SK-N-DZ (cell line): ENCODE results near the gene INPP4B.

ENCODE experiments used
- DNase-seq: peaks from one replicate; pipeline ENCODE4 v3.0.0-alpha.2; 2015; ENCODE audit warnings: low spot score

INPP4B gene

DNA sequence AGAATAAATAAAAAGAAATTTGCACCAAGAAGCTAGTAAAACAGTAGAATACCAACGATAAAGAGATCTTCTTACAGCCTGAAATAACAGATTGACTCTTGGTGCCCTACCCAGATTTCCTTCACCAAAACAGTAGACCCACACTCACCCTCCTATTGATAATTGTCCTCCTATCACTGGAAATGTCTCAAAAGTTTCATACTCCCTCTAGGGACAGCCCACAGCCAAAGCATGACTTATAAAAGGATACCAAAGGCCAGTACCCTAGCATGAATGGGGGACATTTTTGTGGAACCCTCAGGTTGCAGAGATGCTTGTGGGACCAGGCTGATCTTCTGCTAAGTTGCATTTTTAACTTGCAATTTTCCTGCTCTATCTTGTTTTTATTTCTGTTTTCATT, 104.1 kb downstream of the INPP4B start:
- DNase-seq, result no peak

DNA sequence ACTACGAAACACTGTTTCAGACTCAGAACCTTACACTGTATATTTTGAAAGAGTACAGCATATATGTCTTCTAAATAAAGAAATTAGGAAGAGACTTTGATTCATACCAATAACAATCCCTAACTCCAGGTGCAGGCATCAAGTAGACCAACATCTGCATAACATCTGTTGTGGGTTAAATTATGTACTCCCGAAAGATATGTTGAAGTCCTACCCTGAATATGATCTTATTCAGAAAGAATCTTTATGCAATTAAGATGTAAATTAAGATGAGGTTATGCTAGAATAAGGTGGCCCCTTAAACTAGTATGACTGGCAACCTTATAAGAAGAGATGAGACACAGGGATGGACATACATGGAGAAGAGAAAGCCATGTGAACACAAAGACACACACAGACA, 117.9 kb downstream of the INPP4B start:
- DNase-seq, result no peak

DNA sequence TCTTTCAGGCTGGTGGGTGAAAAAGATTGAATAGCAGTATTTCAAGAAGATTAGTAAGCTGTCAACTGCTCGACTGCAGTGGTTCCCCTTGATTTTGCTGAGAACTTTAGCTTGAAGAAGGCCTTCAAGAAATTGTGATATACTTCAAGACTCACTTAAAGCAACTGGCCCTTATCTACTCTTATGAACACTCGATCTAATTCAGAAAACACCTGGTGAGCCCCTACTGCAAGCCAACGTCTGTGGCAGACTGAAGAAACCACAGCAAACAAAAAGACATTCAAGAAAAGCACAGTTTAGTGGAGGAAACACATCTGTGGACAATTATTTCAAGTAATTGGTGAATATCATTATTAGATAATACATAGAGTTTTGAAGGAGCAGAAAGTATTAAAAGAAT, 119.0 kb downstream of the INPP4B start:
- DNase-seq, result no peak

DNA sequence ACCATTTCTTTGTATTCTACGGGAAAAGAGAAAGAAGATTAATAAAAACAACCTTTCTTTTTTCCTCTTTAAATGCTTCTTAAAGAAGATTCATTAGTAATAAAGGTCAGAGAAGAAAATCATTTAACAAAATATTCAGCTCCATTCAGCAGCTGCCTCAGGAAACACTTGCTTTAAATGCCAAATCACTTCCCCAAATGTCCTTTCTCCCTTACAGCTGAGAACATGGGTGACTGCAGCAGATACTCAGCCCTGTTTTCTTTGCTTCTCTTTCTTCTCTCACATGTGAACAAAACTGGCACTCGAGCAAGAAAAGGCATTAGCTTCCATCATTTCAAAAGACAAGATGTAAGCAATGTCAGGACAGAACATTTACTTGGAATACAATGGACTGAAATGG, 120.2 kb downstream of the INPP4B start:
- DNase-seq, result no peak

DNA sequence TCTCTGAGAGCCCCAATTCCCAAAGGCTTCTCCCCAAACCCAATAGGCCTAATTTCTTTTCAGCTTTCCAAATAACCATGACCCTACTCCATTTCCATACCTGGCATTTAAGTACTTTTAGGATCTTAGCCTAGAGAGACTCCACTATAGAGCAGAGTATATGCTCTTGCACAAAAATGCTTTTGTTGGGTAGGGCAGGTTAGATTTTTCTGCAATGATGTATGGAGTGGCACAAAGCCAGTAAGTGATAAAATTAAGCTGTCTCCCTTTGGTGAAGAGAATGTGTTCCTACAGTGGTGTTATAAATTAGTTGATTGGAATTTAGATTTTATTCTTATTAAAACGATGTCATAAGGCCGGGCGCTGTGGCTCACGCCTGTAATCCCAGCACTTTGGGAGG, 124.9 kb downstream of the INPP4B start:
- no peak for DNase-seq

DNA sequence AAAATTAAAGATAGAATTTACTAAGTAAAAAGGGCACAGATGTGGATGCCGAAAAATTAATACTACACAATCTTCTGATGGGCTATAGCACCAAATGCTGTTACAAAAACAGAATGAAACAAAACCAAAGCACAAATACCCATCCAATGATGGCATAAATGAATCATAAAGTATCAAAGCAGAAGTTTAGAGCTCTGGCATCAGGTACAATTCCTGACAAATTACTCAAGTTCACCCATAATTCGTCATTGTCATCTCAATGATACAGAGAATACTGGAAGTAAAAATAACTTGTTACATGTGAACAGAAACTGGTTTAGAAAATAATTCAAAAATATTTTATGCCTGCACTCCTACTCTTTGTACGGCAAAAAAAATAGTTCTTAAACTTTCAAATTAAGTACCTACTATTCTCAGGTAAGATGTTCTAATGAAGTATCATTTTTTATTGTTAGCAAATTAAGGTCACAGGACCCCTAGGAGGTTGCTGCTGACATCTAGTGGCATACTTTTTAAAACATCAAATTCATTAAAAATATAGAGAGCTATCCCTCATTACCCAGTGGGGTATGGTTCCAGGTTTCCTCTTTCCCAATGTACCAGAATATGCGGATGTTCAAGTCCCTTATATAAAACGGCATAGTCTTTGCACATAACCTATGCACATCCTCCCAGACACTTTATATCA, 126.1 kb downstream of the INPP4B start:
- peak; percentile 5 for DNase-seq

DNA sequence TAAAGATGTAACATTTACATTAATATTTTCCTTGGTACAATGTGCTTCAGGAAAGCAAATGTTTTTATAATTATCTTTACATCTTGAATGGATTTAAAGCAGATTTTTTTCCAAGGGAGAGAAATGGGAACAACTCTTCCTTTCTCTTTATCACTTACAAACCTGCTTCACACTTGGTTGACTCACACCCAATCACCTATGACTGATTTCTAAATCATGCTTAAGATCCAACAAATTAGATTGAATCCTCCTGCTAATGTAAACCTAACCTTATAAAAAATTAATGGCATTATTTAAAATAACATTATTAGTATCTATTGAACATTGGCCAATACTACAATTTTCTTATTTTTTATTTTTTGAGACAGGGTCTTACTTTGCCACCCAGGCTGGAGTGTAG, 127.1 kb downstream of the INPP4B start:
- DNase-seq, result no peak

DNA sequence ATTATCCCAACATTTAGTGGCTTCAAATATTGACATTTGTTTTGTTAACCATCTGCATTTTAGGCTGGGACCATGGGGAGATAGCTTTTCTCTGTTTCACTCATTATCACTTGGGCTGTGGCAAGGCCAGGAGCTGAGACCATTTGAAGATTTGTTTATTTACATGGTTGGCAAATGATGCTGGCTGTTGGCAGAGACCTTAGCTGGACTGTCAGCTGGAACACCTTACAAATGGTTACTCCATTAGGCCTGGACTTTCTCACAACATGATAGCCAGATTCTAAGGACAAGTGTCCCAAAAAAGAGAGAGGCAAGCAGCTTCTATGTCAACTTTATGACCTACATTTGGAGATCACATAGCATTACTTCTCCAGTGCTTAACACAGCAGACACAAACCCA, 130.4 kb downstream of the INPP4B start:
- no peak for DNase-seq

DNA sequence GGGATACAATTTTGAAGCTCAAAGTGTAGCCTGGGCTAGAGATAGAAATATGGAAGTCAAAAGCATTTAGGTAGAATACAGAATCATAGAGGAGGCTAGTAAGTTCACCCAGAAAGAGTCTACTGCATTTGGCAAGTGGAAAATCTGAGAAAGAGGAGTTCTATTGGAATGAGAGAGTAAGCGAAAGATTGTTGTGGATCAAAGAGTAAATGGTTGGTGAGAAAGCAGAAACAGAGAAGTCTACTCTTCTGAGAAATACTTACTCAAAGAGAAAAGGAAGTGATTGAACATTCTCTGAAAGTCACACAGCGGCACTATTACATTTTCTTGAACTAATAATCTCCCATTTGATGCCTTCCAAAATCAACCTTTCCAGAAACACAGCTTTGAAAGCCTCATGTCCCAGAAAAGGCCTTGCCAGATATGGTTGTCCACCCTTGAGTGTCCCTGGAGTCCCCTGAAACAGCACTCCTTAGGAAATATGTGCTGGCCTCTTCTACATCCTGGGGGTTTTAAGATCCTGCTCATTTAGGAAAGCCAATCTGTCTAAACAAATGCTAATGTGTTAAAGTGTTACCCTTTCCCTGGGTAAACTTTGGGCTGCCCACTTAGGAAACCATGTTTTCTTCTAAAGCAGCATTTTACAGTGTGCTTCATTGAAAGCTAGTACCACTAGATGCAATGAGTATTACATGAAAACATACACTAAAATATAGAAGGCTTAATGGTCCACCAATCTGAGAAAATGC, 132.6 kb downstream of the INPP4B start:
- no peak for DNase-seq

DNA sequence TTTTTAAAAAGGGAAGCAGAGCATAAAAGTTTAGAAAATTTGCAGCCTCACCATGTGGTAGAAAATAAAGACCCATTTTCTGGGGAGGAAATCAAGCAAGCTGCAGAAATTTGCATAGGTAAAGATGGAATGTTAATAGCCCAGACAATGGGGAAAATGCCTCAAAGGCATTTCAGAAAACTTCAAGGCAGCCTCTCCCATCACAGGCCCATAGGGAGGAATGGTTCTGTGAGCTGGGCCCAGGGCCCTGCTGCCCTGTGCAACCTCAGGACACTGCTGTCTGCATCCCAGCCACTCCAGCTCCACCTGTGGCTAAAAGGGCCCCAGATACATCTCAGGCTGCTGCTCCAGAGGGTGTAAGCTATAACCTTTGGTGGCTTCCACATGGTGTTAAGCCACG, 137.9 kb downstream of the INPP4B start:
- no peak for DNase-seq

DNA sequence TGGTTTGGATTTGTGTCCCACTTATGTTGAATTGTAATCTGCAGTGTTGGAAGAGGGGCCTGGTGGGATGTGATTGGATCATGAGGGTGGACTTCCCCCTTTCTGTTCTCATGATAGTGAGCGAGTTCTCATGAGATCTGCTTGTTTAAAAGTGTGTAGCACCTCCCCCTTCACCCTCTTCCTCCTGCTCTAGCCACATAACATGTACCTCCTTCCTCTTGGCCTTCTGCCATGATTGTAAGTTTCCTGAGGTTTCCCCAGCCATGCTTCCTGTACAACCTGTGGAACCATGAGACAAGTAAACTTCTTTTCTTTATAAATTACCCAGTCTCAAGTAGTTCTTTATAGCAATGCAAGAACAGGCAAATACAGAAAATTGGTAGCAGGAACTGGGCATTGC, 138.7 kb downstream of the INPP4B start:
- DNase-seq, result no peak

DNA sequence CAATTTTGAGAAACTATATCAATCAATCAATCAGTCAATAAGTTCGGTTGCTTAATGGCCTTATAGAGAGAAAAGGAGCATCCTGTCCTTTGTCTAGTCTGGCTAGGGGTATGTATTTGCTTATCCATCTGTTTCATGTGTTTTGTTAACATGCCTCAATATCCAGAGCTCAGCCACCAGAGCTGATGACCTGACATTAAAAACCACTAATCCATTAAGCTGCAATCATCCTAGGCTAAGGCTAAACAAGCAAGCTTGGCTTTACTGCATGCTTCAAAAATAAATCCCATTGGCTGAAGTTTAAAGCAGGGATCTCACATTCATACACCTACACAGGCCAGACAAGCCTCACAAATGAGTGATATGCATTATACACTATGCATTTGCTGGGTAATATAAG, 139.7 kb downstream of the INPP4B start:
- no peak for DNase-seq

DNA sequence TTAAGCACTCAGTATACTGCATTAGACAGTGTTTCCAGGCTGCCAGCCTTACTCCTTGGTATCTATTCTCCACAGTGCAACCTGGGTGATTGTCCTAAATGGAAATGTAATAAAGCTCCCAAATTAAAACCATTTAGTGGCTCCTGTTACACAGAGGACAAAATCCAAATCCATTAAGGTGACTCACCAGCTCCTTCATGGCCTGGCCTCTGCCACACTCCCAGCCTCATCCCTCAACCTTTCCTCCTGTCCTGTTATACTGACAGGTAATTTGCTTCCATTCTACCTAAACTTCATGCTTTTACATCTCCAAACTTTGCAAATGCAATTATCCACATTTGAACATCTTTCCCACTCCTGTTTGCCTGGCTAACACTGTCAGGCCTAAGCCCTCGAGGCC, 140.3 kb downstream of the INPP4B start:
- no peak for DNase-seq

DNA sequence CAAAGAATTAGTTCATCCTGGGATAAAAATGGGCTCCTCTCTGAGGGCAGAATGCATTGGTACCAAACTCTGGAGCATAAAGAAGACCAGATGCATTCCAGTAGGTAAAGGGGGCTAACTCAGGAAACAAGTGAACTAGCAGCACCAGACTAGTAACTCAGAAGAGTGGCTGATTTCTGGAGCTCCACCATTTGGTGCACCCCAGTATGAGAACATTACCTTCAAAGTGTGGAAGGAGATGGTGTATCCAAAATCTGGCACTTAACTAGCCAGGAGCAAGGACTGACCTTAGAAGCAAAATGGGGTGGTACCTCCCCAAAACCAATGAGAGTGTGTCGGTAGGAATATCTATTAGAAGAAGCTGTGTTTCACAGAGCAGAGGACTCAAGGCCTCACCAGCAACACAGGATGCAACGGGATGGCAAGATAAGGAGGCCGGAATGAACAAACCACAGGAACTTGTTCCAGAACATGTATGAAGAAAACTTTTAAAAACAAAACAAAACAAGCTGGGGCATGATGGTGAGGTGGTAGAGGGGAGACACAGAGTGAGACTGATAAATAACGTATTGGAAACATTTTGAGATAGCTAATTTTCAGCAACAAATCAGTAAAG, 142.3 kb downstream of the INPP4B start:
- DNase-seq, result no peak

DNA sequence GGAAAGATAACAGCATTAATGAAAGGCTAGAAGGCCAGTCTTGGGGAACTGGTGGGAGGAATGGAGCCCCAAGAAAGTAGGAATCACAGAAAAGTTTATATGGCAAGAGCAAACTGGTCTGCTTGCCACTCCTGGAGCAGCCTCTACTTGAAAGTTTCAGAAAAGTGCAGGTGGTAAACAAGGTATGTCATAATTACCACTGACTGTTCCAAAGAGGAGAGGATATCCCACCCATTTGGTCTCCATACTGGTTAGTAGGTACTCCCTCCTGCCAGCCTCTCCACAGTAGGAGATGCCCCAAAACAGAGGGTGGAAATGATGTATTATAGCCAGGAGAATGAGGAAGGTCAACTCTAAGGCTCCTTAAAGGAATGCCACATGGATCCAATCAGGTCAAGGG, 145.1 kb downstream of the INPP4B start:
- no peak for DNase-seq

DNA sequence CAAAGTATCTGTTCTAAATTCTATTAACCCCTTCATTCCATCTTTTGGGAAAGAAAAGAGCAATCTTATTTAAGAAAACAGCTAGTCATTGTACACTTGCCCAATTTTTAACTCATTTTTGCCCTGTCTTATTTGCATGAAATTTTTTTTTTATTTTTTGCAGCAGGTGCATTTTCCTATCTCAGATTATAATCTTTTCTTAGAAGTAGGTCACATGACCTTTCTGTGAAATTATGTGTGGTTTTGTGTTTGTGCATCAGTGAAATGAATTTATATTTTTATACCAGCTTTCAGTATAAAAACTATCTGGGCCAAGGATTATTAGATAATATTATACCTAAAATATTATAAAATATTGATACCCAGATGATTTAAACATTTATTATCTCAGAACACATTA, 145.6 kb downstream of the INPP4B start:
- DNase-seq, result no peak

DNA sequence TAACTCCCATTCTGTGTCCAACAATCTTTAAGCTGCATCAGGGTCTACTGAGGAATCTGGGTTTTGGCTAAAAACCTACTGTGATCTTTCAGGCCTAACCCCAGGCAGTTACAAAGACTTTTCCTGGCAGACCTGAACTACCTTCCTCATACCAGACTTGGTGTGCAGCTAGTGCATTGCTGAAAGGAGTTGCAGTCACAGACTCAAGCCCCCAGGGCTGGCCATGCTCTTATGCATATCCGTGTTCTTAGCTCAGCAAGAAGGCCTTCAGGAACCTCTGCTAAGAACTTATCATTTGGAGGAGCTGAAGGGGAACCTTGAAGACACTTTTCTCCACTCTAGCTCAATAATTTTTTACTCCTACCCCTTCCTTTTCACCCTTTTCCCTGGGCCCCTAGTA, 147.5 kb downstream of the INPP4B start:
- no peak for DNase-seq

DNA sequence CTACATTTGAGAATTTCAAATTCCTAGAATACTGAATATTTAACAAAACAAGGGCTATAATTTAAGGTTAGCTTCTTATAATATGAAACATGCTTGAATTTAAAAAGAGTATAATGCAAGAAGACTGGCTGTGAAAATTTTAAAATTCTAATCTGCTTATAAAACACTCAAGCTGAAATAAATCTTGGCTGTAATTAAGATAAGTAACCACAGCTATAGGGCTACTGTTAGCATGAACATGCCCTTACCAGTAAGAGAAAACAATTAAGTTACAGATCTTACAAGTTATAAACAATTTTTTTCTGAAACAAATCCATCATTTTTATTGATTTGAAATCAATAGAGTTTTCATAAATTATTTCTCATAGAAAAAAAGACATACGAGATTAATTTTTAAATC, 148.2 kb downstream of the INPP4B start:
- DNase-seq, result no peak

DNA sequence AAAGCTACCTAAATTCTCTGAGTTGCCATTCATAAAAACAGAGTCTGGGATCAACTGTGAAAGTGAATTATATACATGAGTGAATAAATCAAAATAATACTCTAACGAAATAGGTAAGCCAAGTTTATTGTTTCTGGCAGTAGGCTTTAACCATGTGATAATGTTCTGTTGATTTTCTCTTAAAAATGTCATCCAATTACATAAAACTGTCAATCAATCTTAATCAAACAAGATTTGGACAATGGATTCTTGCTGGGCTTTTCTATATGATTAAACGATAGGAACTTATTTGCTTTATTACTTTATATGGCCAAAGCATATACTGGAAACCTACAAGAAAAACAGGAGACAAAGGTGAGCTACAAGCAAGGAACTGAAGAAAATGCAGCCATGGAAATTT, 148.8 kb downstream of the INPP4B start:
- DNase-seq, result no peak

DNA sequence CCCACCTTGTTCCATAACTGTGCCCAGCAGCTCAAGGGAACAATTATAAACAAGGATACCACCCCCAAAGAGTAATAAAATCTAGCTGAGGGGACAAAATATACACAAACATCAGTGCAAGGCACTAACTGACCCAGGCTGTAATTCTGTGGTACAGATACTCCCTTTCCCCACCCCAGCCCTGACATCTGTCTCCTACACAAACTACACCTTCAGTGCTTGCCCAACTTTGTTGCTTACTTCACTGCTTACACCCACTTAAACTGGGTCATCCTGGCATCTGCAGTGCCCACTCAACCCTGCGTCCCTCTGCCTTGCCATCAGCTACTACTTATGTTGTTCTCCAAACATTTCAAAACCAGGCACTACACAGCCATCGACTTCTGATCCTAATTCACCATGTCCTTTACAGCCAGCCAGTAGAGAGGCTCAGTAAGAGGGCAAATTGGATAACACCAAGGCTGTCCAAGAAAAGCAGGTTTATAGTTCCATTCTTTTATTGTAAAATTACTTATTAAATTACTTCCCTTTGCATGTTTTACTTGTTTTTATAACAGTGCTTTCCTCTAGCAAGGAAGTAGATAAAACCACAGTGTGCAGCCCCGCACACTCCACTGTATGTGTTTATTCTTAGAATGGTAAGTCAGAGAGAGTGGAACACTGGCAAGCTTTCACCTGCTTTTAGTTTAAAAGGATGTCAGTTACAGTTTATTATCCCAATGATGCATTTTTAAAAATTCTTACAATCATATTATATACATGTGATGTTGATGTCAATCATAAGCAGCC, 149.6 kb downstream of the INPP4B start:
- no peak for DNase-seq

DNA sequence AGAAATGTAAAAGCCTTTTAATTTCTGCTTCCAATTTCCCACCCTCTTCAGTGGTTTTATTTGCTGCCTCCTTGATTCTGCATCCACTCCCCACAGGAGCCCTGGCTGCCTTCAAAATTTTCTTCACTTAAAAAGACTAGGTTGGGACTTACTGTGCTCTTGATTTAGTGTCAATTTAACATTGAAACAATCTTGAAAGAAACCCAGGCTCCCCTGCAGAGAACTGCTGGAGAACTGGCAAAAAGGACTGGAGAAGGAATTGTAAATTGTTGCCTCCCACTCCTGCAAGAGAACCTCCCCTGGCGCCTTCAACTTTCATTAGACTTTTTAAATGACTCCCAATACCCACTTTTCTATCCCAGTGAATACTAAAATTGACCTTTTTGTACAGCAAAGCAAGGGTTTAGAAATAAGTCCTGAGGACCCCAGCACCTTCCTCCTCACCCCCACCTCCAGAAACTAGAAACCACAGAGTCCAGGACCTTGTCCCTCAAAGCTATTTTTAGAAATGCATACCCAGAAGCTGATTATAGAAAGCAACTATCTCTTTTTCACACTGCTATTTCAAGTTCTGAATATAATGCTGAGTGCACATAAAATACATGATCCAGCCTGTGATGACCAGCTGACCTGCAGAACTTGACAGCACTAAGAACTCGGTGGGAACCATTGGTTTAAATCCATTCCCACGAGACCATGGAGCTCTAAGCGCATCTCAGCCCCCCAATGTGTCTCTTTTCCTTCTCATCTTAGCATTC, 155.5 kb downstream of the INPP4B start:
- DNase-seq, result no peak
